K562 (cell line): ENCODE results near the gene RPS6KL1. TPM values are rescaled to one million over a fixed set of nuclear protein-coding genes. Genes with fewer than 3 reads are reported as not detected.

ENCODE experiments used
- ATAC-seq: fragments of 200-7000 bp; cut with Tn5 transposase; 3 replicates; pipeline ENCODE4 v1.9.1; 2020; ENCODE audit warnings: moderate library complexity
- BruUV-seq: library from RNA; stranded (reverse); fragments of 400-500 nt; replicated peaks from 2 replicates; lab custom pipeline; 2021; lab: Mats Ljungman, UMichigan
- CTCF ChIA-PET: fragments of 300-600 bp; formaldehyde crosslinking; extraction: SDS; loops from one replicate; lab custom pipeline; 2021; ENCODE audit warnings: low intra/inter-chr PET ratio; lab: Yijun Ruan, JAX
- POLR2A ChIA-PET: fragments of 300-600, 350-650 bp; sonication (Branson Sonifier 250); formaldehyde crosslinking; extraction: SDS; loops from one replicate; lab custom pipeline; 2021; ENCODE audit warnings: antibody characterized with exemption, inconsistent platforms; lab: Yijun Ruan, JAX
- DNase-seq, 4 experiments: peaks; one replicate each; pipeline versions ENCODE4 v3.0.0 to v3.0.0-alpha.2; 2011 to 2018; ENCODE audit warnings: low spot score in 3 of 4, mixed read lengths in 3 of 4; ENCODE audit errors: extremely low read depth in 1 of 4
- FAIRE-seq: peaks from 2 replicates; lab custom pipeline; 2011; peaks lifted over from hg19 to GRCh38; lab: Jason Lieb, UNC
- H2AFZ ChIP-seq: 2 replicates; pipeline ENCODE4 v1.6.0; 2011; ENCODE audit warnings: low read depth, low read length, control low read depth, inconsistent platforms
- H3K27ac ChIP-seq: fragments of 200-600 bp; 3 replicates; pipeline ENCODE4 v1.8.0; 2011; ENCODE audit warnings: low read depth, mild to moderate bottlenecking, control low read depth, inconsistent platforms, low read length, moderate library complexity, mixed read lengths; ENCODE audit errors: extremely low read depth
- H3K27me3 ChIP-seq, 2 experiments: fragments of 300-600 bp in 1 of 2; 2 replicates in 1 of 2; 3 replicates in 1 of 2; pipeline versions ENCODE4 v1.6.0 to v1.8.0; 2011; ENCODE audit warnings: inconsistent platforms in 2 of 2, low read length in 2 of 2, mild to moderate bottlenecking in 1 of 2, mixed read lengths in 1 of 2, moderate library complexity in 1 of 2; ENCODE audit not compliant: control insufficient read depth in 2 of 2, insufficient read depth in 2 of 2
- H3K36me3 ChIP-seq: fragments of 300-600 bp; 3 replicates; pipeline ENCODE4 v1.8.0; 2011; ENCODE audit warnings: mild to moderate bottlenecking, low read length, inconsistent platforms; ENCODE audit not compliant: control insufficient read depth, insufficient read depth
- H3K4me1 ChIP-seq, 2 experiments: fragments of 200-600 bp in 1 of 2; replicated peaks in 1 of 2; 2 replicates in 1 of 2; 3 replicates in 1 of 2; pipeline versions ENCODE4 v1.5.1 to v1.8.0; 2011; ENCODE audit warnings: inconsistent platforms in 2 of 2, low read length in 2 of 2, mild to moderate bottlenecking in 1 of 2, mixed read lengths in 1 of 2, moderate library complexity in 1 of 2; ENCODE audit not compliant: control insufficient read depth in 2 of 2, insufficient read depth in 2 of 2
- H3K4me2 ChIP-seq: 2 replicates; pipeline ENCODE4 v1.6.1; 2011; ENCODE audit warnings: low read length, control low read depth, inconsistent platforms, mixed read lengths; ENCODE audit not compliant: insufficient read depth
- H3K4me3 ChIP-seq: fragments of 200-600 bp; sonication (generic), shearing (Covaris generic); 2 replicates; pipeline ENCODE4 v1.5.1; 2016; ENCODE audit warnings: control low read depth, inconsistent platforms
- H3K79me2 ChIP-seq: fragments of 200-600 bp; 3 replicates; pipeline ENCODE4 v1.8.0; 2011; ENCODE audit warnings: low read length, inconsistent platforms; ENCODE audit not compliant: control insufficient read depth, insufficient read depth
- H3K9ac ChIP-seq, 2 experiments: 2 replicates each; pipeline versions ENCODE4 v1.6.0 to v1.6.1; 2011; ENCODE audit warnings: low read depth in 2 of 2, low read length in 2 of 2, control low read depth in 1 of 2, inconsistent platforms in 1 of 2, mild to moderate bottlenecking in 1 of 2, mixed read lengths in 1 of 2; ENCODE audit not compliant: insufficient read depth in 1 of 2
- H3K9me1 ChIP-seq: one replicate; pipeline ENCODE4 v1.6.0; 2011; ENCODE audit warnings: inconsistent platforms, mild to moderate bottlenecking, low read length, moderate library complexity; ENCODE audit not compliant: control insufficient read depth, insufficient read depth
- H3K9me3 ChIP-seq: replicated peaks from 2 replicates; pipeline ENCODE4 v1.5.1; 2011; ENCODE audit warnings: low read depth, low read length, inconsistent platforms; ENCODE audit not compliant: control insufficient read depth, insufficient read depth
- H4K20me1 ChIP-seq: replicated peaks from 2 replicates; pipeline ENCODE4 v1.6.1; 2011; ENCODE audit warnings: low read length, inconsistent platforms, mixed read lengths; ENCODE audit not compliant: control insufficient read depth, insufficient read depth
- CHD1 ChIP-seq: fragments of 200-600 bp; sonication (generic); IDR thresholded peaks from one replicate; pipeline ENCODE4 v1.6.1; 2012; ENCODE audit warnings: mild to moderate bottlenecking, moderate library complexity, low read length, inconsistent platforms
- CSDE1 ChIP-seq, 2 experiments: fragments of 450-650 bp; IDR thresholded peaks; 2 replicates each; pipeline ENCODE4 v1.6.1; 2016; ENCODE audit warnings: mild to moderate bottlenecking in 1 of 2
- ERF ChIP-seq: fragments of 450-650 bp; formaldehyde crosslinking; IDR thresholded peaks from 2 replicates; pipeline ENCODE4 v1.4.0; 2020; ENCODE audit warnings: mild to moderate bottlenecking, mixed read lengths
- FOS ChIP-seq: IDR thresholded peaks from 3 replicates; pipeline ENCODE4 v1.6.1; 2011; ENCODE audit not compliant: insufficient read length; ENCODE audit errors: extremely low read depth
- PTBP1 ChIP-seq: fragments of 200-400 bp; formaldehyde crosslinking; IDR thresholded peaks from 2 replicates; pipeline ENCODE4 v1.6.1; 2017; ENCODE audit warnings: low read depth, low read length
- RBM14 ChIP-seq: fragments of 200-400 bp; formaldehyde crosslinking; IDR thresholded peaks from 2 replicates; pipeline ENCODE4 v1.6.1; 2018; ENCODE audit warnings: low read depth, mild to moderate bottlenecking, low read length, moderate library complexity, borderline replicate concordance; ENCODE audit not compliant: insufficient read depth
- TAF7 ChIP-seq: fragments of 450-650 bp; IDR thresholded peaks from 2 replicates; pipeline ENCODE4 v1.6.1; 2016; ENCODE audit warnings: missing genetic modification characterization, missing compliant biosample characterization
- ZNF592 ChIP-seq: fragments of 450-650 bp; IDR thresholded peaks from 2 replicates; pipeline ENCODE4 v1.6.1; 2017; ENCODE audit warnings: antibody characterized with exemption, mild to moderate bottlenecking
- WGBS: fragments of 100-300 bp; shearing (Covaris generic); methylation state at CpG from one replicate; pipeline ENCODE4 v1.1.6; 2016; ENCODE audit warnings: low coverage, mixed read lengths; ENCODE audit not compliant: insufficient coverage; ENCODE audit errors: missing lambda C conversion rate; 5-methylcytosine and 5-hydroxymethylcytosine counted together
- in situ Hi-C: fragments of 300-500 bp; cut with MboI; formaldehyde crosslinking; loops from 4 replicates; pipeline ENCODE4 v1.15.0; 2018; ENCODE audit warnings: inconsistent platforms, mixed read lengths
- intact Hi-C: fragments of 100-400 bp; cut with micrococcal nuclease; formaldehyde crosslinking; loops from 2 replicates; pipeline ENCODE4 v1.14.2; 2022
- polyA plus RNA-seq, 8 experiments: library from polyadenylated mRNA; depleted of rRNA in 4 of 8; stranded (reverse) in 5 of 8; unstranded in 3 of 8; fragments of >200 nt; fragmentation: Nextera tagmentation in 2 of 8; fragmentation: Illumina TruSeq in 1 of 8; extraction: Ambion mirVana in 2 of 8; extraction: Trizol in 1 of 8; gene quantifications; 2 replicates each; pipeline versions ENCODE4 v1.2.1 to v1.2.3, GENCODE V29; 2011 to 2014; ENCODE audit warnings: inconsistent platforms in 1 of 8, missing spikeins in 1 of 8
- total RNA-seq, 7 experiments: library from RNA; depleted of rRNA in 6 of 7; stranded (reverse); fragments of >200 nt in 6 of 7; fragmentation: Illumina TruSeq in 2 of 7; extraction: Trizol in 2 of 7; gene quantifications; 2 replicates each; pipeline versions ENCODE4 v1.2.1 to v1.2.3, GENCODE V29; 2011 to 2021; ENCODE audit warnings: low replicate concordance in 1 of 7

RPS6KL1 gene
- total and polyA plus RNA-seq, 9 of the 15 experiments (the other 6 are each of a cell fraction or from before 2014, with no cell fraction given) = 0.91 to 15.5 (median 8.1) TPM

DNA sequence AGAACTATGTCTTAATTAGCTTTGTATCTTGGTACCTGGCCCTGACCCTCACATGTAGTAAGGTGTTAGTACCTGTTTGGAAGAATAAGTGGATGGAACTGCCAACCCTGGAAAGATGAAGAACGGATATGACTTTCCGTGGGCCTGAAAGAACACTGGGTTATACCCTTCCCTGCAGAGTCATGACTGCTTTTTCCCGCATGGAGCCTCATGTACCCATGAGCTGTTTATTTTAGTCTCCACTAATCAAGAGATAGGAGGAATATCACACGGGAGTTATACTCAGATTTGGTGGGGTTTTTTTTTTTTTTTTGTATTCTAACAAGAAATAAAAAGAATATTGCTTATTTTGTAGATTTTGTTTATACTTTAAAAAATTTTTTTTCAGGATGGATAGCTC lies 25.4 kb downstream of the RPS6KL1 start:
- WGBS = 92% methylated on average over 4 of the region's 4 CpGs
- H3K9me3 ChIP-seq = no peaks in the 10 kb centered on the region
- CTCF ChIA-PET = no interaction called here
- FAIRE-seq (no peak), ATAC-seq (no peak), DNase-seq (no peak)
- H3K9ac ChIP-seq = no peak overlapping the region
- H3K4me2 ChIP-seq = no peak overlapping the region
- H3K4me1 ChIP-seq = no peaks in the 10 kb centered on the region; a peak in 1 of 5 replicates
- no peak overlapping the region for H2AFZ ChIP-seq
- BruUV-seq = no TSS peak
- no peaks in the 10 kb centered on the region for H3K27me3 ChIP-seq
- no peak overlapping the region for H3K27ac ChIP-seq
- H3K9me1 ChIP-seq = no peaks in the 10 kb centered on the region
- in situ Hi-C loops (no loop called here), intact Hi-C loops (no loop called here)
- peaks cover 98% of the 10 kb centered on the region for H3K36me3 ChIP-seq
- no peaks in the 10 kb centered on the region for H3K79me2 ChIP-seq
- no peak overlapping the region for H3K4me3 ChIP-seq
- POLR2A ChIA-PET = interaction anchor here (0.6 to 1.6 kb wide), 2 partner anchors 9 to 1391 kb away, joined by 3 to 7 read pairs; no protein-coding TSS in a partner anchor
- no peak for TF ChIP-seq TAF7
- no peak for TF ChIP-seq CSDE1 (IDR thresholded peaks at IDR 0.05)
- no peak for TF ChIP-seq RBM14
- TF ChIP-seq CHD1 = no peak
- no peaks in the 10 kb centered on the region; the same call in 1 of the 2 replicates for H4K20me1 ChIP-seq

GRCh38 chr14:74896400-74896799 lies 26.7 kb downstream of the RPS6KL1 start:
- no TSS peak for BruUV-seq
- FAIRE-seq = no peak
- 97% methylated on average over 3 of the region's 3 CpGs for WGBS
- TF ChIP-seq ZNF592 (no peak), FOS (no peak), ERF (CRISPR knock-in tag) (no peak), PTBP1 (no peak)

More at GRCh38 chr14:74896400-74896799, 26.7 kb downstream of the RPS6KL1 start:
- DNase-seq = no peak
- no peak overlapping the region for H2AFZ ChIP-seq
- POLR2A ChIA-PET = interaction anchor here (0.7 to 1.1 kb wide), 3 partner anchors 9 to 293 kb away, joined by 3 to 4 read pairs (median 4); no protein-coding TSS in a partner anchor
- H4K20me1 ChIP-seq = no peaks in the 10 kb centered on the region
- CTCF ChIA-PET = no interaction called here
- no peaks in the 10 kb centered on the region for H3K27me3 ChIP-seq
- no peak overlapping the region for H3K9ac ChIP-seq
- H3K4me2 ChIP-seq = no peak overlapping the region
- no peaks in the 10 kb centered on the region for H3K79me2 ChIP-seq
- intact Hi-C loops = no loop called here
- H3K4me3 ChIP-seq = no peak overlapping the region
- H3K9me1 ChIP-seq = no peaks in the 10 kb centered on the region
- H3K36me3 ChIP-seq = peaks cover 98% of the 10 kb centered on the region
- H3K27ac ChIP-seq = no peak overlapping the region
- no peaks in the 10 kb centered on the region for H3K9me3 ChIP-seq
- in situ Hi-C loops = no loop called here
- ATAC-seq = no peak
- H3K4me1 ChIP-seq = no peaks in the 10 kb centered on the region
